8988T (cell line): ENCODE measurements around the gene CITED4.
"Not testable (repeated sequence)": the region's sequence is repeated elsewhere in the genome, so short reads cannot be mapped to it uniquely, and the experiment has no call there.

Source experiments
- DNase-seq: peaks from one replicate; pipeline ENCODE4 v3.0.0; 2011

CITED4 gene

GRCh38 chr1:40862008-40862863, at the start of gene CITED4:
Gene CITED4, minus strand, starts transcription at chr1:40862363. Its CDS starts 236 bp downstream, at chr1:40862127.
- peak; percentile 72 for DNase-seq

- DNase-seq = no peak
Observed at GRCh38 chr1:40911105-40911504, 48.9 kb upstream of the CITED4 start.

GRCh38 chr1:40909281-40909680, 47.1 kb upstream of the CITED4 start:
- DNase-seq = no peak

- no peak for DNase-seq
Observed at GRCh38 chr1:40908350-40908749, 46.2 kb upstream of the CITED4 start.

GRCh38 chr1:40907899-40908298, 45.7 kb upstream of the CITED4 start:
- DNase-seq = no peak

- no peak for DNase-seq
Observed at GRCh38 chr1:40906781-40907400, 44.7 kb upstream of the CITED4 start.

DNA sequence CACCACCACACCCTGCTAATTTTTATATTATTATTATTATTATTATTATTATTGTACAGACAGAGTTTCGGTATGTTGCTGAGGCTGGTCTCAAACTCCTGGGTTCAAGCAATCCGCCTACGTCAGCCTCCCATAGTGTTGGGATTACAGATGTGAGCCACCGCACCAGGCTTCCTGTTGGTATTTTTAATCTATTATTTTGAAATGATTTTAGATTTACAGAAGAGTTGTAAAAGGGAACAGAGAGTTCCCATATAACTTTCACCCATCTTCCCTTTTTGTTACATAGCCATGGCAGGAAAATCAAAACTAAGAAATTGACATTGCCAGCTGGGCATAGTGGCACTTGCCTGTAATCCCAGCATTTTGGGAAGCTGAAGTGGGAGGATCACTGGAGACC, 42.9 kb upstream of the CITED4 start:
- DNase-seq = no peak

DNA sequence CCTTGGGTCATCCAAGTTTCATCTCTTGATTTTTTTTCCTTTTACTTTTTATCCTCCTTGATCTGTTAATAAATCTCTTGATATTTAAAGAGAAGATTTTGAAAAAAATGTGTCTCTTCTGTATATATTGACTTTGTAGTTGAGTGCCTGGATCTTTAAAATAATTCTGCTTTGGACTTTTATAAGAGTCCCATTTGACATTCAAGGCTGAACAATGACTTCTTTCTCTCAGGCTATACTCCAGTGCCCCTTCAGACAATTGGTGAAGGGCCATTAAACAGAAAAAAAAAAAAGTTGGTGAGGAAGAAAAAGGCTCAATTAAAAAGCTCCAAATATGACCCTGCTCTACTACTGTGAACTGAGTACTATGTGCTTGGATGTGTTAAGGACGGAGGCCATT, 40.9 kb upstream of the CITED4 start:
- no peak for DNase-seq

DNA sequence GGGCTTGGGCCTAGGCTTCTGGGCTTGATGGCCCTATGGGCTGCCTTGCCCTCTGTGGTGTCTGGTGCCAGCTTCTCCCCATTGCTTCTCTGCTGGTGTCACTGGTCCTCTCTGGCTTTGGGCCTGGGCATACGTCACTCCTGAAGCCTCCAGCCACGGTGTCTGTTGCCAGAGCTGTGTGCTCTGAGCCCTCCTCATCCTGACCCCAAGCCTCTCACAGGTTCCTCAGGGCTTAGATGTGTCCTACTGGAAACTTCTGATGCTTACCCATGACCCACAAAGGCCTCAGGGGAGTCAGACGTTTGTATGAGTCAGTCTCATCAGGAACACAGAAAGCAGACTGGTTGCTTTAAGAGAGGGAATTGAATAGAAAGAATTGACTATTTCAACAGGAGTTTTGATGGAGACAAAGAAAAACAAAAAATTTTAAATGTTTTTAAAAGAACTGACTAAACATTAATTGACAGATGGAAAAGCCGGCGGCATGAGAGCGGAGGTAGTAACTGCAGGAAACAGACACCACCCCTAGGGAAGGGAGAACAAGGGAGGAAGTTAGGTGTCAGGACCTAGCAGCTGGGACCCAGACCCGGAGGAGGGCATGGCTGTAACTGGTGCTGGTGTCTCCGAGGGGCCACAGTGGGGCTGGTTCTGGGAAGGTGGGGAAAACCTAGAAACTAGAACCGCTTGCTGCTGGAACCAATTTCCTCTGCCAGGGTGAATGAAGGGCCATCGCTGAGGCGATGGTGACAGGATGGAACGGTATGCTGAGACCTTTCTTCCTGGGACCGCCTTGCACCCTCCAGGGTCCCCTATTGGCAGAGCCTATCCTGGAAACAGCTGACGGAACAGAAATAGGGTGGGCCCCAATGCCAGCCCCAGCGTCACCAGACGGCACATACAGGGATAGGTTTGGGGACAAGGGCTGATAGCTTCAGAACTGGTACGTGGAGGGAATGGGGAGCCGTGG, 40.0 kb upstream of the CITED4 start:
- no peak for DNase-seq

GRCh38 chr1:40899230-40899870, 37.2 kb upstream of the CITED4 start:
- DNase-seq = no peak

- no peak for DNase-seq
Observed at GRCh38 chr1:40898431-40898901, 36.3 kb upstream of the CITED4 start.

DNA sequence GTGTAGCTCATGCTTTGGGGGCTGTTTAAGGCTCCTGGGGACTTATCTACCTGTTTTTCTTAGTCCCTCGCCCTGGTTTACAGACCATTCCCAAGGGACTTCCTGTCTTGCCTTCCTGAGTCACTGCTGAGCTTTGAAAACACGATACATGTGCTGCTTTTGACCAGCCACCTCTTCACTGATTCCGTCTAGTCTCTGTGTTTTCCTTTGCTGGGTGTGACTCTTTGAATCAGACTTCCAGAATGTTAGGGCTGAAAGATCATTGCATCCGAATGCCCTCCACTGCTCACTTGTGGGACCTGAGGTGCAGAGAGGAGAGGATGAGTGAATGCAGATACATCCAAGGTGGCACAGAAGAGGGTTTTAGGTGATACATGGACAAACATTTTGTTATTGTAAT, 35.4 kb upstream of the CITED4 start:
- no peak for DNase-seq

GRCh38 chr1:40896482-40896881, 34.3 kb upstream of the CITED4 start:
- no peak for DNase-seq

GRCh38 chr1:40895601-40896000, 33.4 kb upstream of the CITED4 start:
- no peak for DNase-seq

DNA sequence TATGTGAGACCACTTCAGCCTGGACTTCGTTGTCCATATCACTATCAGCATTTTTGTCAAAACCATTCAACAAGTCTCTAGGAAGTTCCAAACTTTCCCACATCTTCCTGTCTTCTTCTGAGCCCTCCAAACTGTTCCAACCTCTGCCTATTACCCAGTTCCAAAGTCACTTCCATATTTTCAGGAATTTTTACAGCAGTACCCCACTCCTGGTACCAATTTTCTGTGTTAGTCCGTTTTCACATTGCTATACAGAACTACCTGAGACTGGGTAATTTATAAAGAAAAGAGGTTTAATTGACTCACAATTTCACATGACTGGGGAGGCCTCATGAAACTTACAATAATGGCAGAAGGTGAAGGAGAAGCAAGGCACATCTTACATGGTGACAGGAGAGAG, 32.7 kb upstream of the CITED4 start:
- DNase-seq = not testable (repeated sequence)

- no peak for DNase-seq
Observed at GRCh38 chr1:40894455-40894854, 32.3 kb upstream of the CITED4 start.

- DNase-seq = no peak
Observed at GRCh38 chr1:40893946-40894345, 31.8 kb upstream of the CITED4 start.

DNA sequence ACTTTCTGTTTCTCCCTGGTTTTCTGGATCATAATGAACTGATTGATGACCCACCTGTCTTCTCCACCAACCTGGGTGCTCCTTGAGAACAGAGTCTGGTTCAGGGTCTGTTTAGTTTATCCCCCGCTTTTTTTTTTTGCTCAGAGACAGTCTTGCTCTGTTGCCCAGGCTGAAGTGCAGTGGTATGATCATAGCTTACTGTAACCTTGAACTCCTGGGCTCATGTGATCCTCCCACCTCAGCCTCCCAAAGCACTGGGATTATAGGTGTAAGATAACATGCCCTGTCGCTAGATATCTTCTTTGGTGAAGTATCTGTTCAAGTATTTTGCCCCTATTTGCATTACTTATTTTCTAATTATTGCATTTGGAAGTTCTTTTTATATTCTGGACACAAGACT, 30.2 kb upstream of the CITED4 start:
- no peak for DNase-seq

DNA sequence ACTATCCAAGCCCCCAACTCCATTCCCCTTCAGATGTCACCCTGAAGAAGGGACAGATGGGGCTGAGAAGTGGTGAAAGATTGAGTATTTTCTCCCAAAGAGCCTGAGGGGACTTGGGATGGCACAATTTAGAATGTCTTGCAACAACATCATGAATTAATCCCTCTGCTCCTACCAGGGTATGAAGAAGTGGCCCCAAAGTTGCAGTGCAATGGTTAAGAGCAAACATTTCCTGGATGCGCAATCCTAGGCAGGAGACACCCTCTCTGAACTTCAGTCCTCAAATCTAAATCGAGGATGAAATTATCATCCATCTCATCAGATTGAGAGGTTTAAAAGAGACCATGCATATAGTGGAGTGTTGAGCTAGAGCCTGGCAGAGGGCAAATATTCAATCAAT, 28.6 kb upstream of the CITED4 start:
- no peak for DNase-seq

- DNase-seq = no peak
Observed at GRCh38 chr1:40887652-40888051, 25.5 kb upstream of the CITED4 start.

- DNase-seq = no peak
Observed at GRCh38 chr1:40887012-40887378, 24.8 kb upstream of the CITED4 start.

DNA sequence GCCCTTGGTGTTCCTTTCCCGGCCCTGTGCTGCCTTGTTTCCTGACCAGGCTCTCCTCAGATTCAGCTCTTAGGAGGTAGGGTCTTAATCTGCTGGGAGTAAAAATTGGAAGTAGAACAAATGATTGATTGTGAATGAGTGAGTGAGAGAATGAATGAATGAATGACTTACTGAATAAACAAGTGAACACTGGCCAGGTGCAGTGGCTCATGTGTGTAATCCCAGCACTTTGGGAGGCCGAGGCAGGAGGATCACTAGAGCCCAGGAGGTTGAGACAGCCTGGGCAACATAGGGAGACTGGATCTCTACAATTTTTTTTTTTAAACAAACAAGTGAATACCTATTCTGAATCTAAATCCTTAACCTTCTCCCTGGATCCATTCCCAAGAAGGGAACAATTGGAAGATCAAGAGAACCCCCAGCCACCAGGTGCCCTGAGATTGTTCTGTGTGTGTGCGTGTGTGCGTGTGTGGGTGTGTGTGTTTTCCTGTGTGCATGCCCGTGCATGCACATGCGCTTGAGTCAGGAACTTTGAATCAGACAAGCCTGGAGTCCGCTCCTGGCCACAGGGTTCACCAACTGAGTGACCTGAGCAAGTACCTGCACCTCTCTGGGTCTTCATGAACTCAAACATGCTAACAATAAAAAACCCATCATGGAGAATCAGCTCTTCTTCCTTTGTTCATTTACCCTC, 24.3 kb upstream of the CITED4 start:
- DNase-seq = no peak
